GM18511 (cell line): ENCODE measurements around the gene MEF2A.
A peak's percentile ranks its signal among the peaks of the same experiment; 100 is the strongest.

ENCODE experiments used
- ATAC-seq: cut with Tn5 transposase; IDR thresholded peaks from one replicate; pipeline ENCODE4 v1.9.1; 2021; ENCODE audit warnings: mild to moderate bottlenecking, moderate library complexity; ENCODE audit not compliant: unreplicated experiment

MEF2A gene

DNA sequence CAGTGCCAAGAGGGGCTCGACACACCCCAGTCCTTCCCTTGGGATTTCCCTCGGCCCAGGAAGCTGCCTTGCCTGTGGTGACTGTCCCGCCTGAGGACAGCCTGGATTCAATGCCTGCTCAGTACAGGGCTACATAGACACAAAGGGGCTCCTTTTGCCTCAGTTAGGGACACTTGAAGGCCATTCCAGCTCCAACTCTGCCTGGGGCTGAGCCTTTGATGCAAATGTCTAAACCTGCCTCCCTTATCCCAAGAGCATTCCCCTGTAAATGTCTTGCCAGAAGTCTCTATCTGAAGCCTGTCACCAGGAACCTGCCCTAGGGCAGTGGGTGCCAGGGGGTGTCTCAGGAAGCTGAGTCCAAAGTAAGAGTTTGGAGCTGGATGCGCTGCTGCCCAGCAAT lies 186.8 kb downstream of the MEF2A start:
- no peak for ATAC-seq

DNA sequence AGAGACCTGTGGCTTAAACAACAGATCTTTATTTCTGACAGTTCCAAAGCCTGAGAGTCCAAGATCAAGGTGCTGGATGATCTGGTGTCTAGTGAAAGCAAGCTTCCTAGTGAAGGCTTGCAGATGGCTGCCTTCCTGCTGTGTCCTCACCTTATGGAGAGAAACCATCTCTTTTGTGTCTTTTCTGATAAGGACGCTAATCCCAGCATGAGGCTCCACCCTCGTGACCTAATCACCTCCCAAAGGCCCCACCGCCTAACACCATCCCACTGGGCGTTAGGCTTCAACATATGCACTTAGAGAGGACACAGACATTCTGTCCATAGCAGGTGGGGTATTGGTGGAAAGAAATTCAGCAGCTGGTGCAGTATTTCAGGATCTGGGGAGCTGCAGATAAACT lies 187.3 kb downstream of the MEF2A start:
- ATAC-seq = no peak

DNA sequence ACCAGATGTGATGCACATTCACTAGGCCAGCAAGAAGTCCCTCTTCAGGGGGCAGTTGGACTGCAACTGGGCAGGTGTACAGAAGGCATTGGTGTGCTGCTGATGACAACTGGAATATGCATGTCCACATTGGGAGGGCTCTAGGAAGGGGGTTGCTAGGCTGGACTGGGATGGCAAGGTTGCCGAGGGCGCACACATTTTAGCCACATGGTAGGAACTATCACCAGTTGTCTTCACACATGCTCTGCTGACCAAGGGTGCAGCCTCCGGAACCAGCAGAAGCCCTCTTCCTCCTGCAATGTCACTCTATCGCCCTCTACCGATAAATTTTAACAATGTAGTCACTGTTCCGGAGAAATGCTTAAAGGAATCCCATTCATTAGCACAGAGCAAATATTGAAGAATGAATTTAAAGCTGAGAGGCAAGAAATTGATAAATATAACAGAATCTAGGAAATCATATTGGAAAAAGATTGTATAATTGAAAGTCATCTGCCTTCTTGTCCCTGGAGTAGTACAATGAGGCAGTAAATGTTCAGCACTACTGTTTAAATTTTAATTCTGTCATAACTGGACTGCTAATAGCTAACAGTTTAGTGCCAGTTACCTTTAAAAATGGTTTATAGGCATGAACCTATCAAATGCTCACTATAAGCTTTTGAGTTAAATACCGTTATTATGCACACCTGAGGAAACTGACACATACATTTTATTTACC lies 190.1 kb downstream of the MEF2A start:
- peak; percentile 94 for ATAC-seq

DNA sequence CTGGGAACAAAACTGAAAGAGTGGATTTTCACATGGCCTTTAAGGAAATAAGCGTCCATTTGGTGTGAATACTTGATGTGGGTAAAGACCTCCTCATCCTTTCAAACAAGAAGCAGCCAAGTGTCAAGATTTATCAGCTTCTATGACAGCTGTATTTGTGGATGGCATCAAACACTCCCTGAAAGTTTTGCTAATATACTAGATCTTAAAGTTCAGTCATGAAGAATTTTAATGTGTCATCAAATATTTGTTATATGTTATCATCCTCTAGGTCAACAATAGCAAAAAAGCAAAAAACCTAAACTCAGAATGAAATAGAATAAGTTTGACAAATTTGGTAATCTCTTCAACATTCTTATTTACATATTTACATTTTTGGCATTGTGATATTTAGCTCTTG lies 196.5 kb downstream of the MEF2A start:
- ATAC-seq = no peak

DNA sequence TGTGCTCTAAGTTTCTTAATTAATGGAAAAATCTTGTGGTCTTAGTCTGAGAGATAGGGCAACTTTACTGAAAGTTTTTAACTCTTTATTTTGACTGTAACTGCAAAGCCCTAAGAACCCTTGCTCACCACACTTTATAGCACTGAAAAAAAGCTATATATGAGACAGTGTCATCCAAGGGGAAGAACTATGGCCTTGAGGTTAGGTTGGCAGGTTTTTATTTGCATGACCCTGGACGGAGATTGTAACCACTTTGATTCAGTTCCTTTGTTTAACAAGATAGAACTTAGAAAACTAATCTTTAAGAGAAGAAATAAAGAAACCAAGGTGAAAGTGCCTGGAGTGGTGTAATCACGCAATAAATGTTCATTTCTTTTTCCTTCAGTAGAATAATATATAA lies 198.0 kb downstream of the MEF2A start:
- ATAC-seq = no peak

DNA sequence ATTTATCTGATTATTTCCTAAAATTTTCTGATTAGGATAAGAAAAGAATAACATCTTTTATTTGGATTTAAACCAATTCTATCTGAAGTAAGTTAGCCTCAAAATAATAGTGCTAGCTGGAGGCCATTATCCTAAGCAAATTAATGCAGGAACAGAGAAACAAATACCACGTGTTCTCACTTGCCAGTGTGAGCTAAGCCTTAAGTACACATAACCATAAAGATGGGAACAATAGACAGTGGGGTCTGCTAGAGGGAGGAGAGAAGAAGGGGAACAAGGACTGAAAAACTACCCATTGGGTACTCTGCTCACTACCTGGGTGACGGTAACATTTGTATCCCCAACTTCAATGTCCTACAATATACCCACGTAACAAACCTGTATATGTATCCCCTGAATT lies 198.7 kb downstream of the MEF2A start:
- no peak for ATAC-seq
